AG04450 (cell line): ENCODE results near the gene PCDHA1. TPM values are rescaled to one million over a fixed set of nuclear protein-coding genes. Genes with fewer than 3 reads are reported as not detected.
"Not testable (repeated sequence)": the region's sequence is repeated elsewhere in the genome, so short reads cannot be mapped to it uniquely, and the experiment has no call there.

Source experiments
- CTCF ChIA-PET: fragments of 300-600, 350-600 bp; formaldehyde crosslinking; extraction: SDS; loops from one replicate; lab custom pipeline; 2022; ENCODE audit warnings: antibody characterized with exemption, inconsistent platforms; lab: Charles Lee
- POLR2A ChIA-PET: fragments of 350-600 bp; formaldehyde crosslinking; extraction: SDS; loops from one replicate; lab custom pipeline; 2021; ENCODE audit warnings: antibody characterized with exemption, inconsistent platforms; lab: Yijun Ruan, JAX
- DNase-seq: peaks from one replicate; pipeline ENCODE4 v3.0.0-alpha.2; 2011; ENCODE audit warnings: low read depth, low spot score
- H3K27ac ChIP-seq: one replicate; pipeline ENCODE4 v1.5.1; 2012; ENCODE audit warnings: low read depth, low read length, control low read depth
- H3K27me3 ChIP-seq: one replicate; pipeline ENCODE4 v1.6.0; 2012; ENCODE audit warnings: low read length; ENCODE audit not compliant: control insufficient read depth, insufficient read depth
- H3K4me3 ChIP-seq: 2 replicates; pipeline ENCODE4 v1.5.1; 2011; ENCODE audit warnings: mild to moderate bottlenecking, low read depth, low read length, control low read depth
- H3K9me3 ChIP-seq: 2 replicates; pipeline ENCODE4 v1.5.1; 2012; ENCODE audit warnings: low read length; ENCODE audit not compliant: control insufficient read depth, insufficient read depth
- CTCF ChIP-seq: IDR thresholded peaks from 2 replicates; pipeline ENCODE4 v1.5.1; 2011; ENCODE audit warnings: low read depth, low read length, control low read depth, inconsistent platforms
- polyA plus RNA-seq: library from polyadenylated mRNA; depleted of rRNA; stranded (reverse); fragments of >200 nt; gene quantifications from 2 replicates; pipeline ENCODE4 v1.2.3, GENCODE V29; 2011

Gene PCDHA1
- polyA plus RNA-seq, 1 experiment: 0.09 TPM

GRCh38 chr5:140842798-140843733 lies 57.1 kb downstream of the PCDHA1 start:
- no peak for DNase-seq
- Histone ChIP-seq H3K9me3 (peaks cover 28% of the 10 kb centered on the region), H3K27me3 (no peaks in the 10 kb centered on the region), H3K27ac (no peak overlapping the region), H3K4me3 (no peak overlapping the region)
- TF ChIP-seq CTCF: no peak
- CTCF ChIA-PET: no interaction called here
- POLR2A ChIA-PET: no interaction called here

- H3K27me3 ChIP-seq, H3K27ac ChIP-seq, H3K4me3 ChIP-seq, DNase-seq, POLR2A ChIA-PET, CTCF ChIA-PET: not testable (repeated sequence)
- H3K9me3 ChIP-seq: peaks cover 25% of the 10 kb centered on the region
Measured at GRCh38 chr5:140848139-140849102, 62.5 kb downstream of the PCDHA1 start, which contains the start of gene PCDHA9. TSS of gene PCDHA9 (plus strand) at chr5:140848382. CDS start at chr5:140848496, 114 bp downstream.

GRCh38 chr5:140849831-140850634 lies 64.1 kb downstream of the PCDHA1 start:
- H3K27ac ChIP-seq, DNase-seq, H3K4me3 ChIP-seq, POLR2A ChIA-PET, H3K27me3 ChIP-seq, CTCF ChIA-PET: not testable (repeated sequence)
- peaks cover 26% of the 10 kb centered on the region for H3K9me3 ChIP-seq

GRCh38 chr5:140855772-140856674 lies 70.1 kb downstream of the PCDHA1 start, which contains the start of gene PCDHA10:
TSS of gene PCDHA10 (plus strand) at chr5:140855897. CDS start at chr5:140856049, 152 bp downstream.
- DNase-seq: no peak
- ChIA-PET CTCF (no interaction called here), POLR2A (no interaction called here)
- Histone ChIP-seq H3K27me3 (no peaks in the 10 kb centered on the region), H3K27ac (no peak within 1 kb of the TSS), H3K9me3 (peaks cover 31% of the 10 kb centered on the region), H3K4me3 (no peak within 1 kb of the TSS)
- no peak for TF ChIP-seq CTCF
